WTC11 (cell line): Measurements from ENCODE around the gene ATM. TPM values are rescaled to one million over a fixed set of nuclear protein-coding genes. Genes with fewer than 3 reads are reported as not detected.
A peak's percentile ranks its signal among the peaks of the same experiment; 100 is the strongest.

ENCODE experiments used
- ATAC-seq: fragments of 200-7000 bp; cut with Tn5 transposase; 2 replicates; pipeline ENCODE4 v1.10.0; 2021; ENCODE audit warnings: mild to moderate bottlenecking, moderate library complexity
- CTCF ChIA-PET: fragments of 300-600 bp; sonication (Branson Sonifier 250); formaldehyde crosslinking; loops from one replicate; lab custom pipeline; 2021; ENCODE audit warnings: antibody characterized with exemption; lab: Charles Lee
- POLR2A ChIA-PET: fragments of 350-600 bp; sonication (Branson Sonifier 250); formaldehyde crosslinking; loops from one replicate; lab custom pipeline; 2021; ENCODE audit warnings: antibody characterized with exemption; lab: Charles Lee
- DNase-seq: peaks from one replicate; pipeline ENCODE4 v3.0.0; 2021; ENCODE audit warnings: low spot score
- H3K27ac Mint-ChIP-seq: 2 replicates; pipeline ENCODE4 v1.8.0; 2021; ENCODE audit warnings: mixed read lengths
- H3K27me3 Mint-ChIP-seq: 2 replicates; pipeline ENCODE4 v1.8.0; 2021; ENCODE audit warnings: low read depth, mild to moderate bottlenecking, moderate library complexity, mixed read lengths
- H3K36me3 Mint-ChIP-seq: 2 replicates; pipeline ENCODE4 v1.8.0; 2021; ENCODE audit warnings: mixed read lengths
- H3K4me1 Mint-ChIP-seq: 2 replicates; pipeline ENCODE4 v1.8.0; 2022; ENCODE audit warnings: mixed read lengths
- H3K4me3 Mint-ChIP-seq: 2 replicates; pipeline ENCODE4 v1.8.0; 2021; ENCODE audit warnings: mild to moderate bottlenecking, moderate library complexity, mixed read lengths
- H3K9me3 Mint-ChIP-seq: 2 replicates; pipeline ENCODE4 v1.8.0; 2021; ENCODE audit warnings: mixed read lengths
- AR ChIP-seq: fragments of 250-450 bp; sonication (Bioruptor Pico); IDR thresholded peaks from 2 replicates; pipeline ENCODE4 v1.9.0; 2021; ENCODE audit warnings: mild to moderate bottlenecking
- ATF6 ChIP-seq: sonication (generic); formaldehyde crosslinking; IDR thresholded peaks from 2 replicates; pipeline ENCODE4 v1.8.1; 2023; ENCODE audit warnings: mild to moderate bottlenecking, missing genetic modification reagents
- CREB1 ChIP-seq: sonication (generic); formaldehyde crosslinking; IDR thresholded peaks from 2 replicates; pipeline ENCODE4 v1.8.0; 2023; ENCODE audit warnings: mild to moderate bottlenecking, missing genetic modification reagents
- CREM ChIP-seq: sonication (generic); formaldehyde crosslinking; IDR thresholded peaks from 2 replicates; pipeline ENCODE4 v1.8.1; 2022; ENCODE audit warnings: mild to moderate bottlenecking, missing genetic modification reagents, moderate library complexity
- CTCF ChIP-seq: fragments of 200-600 bp; IDR thresholded peaks from 2 replicates; pipeline ENCODE4 v1.8.0; 2022; ENCODE audit warnings: antibody characterized with exemption
- FOXP1 ChIP-seq: sonication (generic); formaldehyde crosslinking; IDR thresholded peaks from 2 replicates; pipeline ENCODE4 v1.8.0; 2022; ENCODE audit warnings: missing genetic modification reagents, mild to moderate bottlenecking, moderate library complexity, borderline replicate concordance
- JAZF1 ChIP-seq: fragments of 250-450 bp; sonication (Bioruptor Pico); IDR thresholded peaks from 2 replicates; pipeline ENCODE4 v1.9.0; 2021; ENCODE audit warnings: moderate library complexity, mild to moderate bottlenecking, inconsistent platforms
- KAT7 ChIP-seq: sonication (generic); formaldehyde crosslinking; IDR thresholded peaks from 2 replicates; pipeline ENCODE4 v1.8.1; 2023; ENCODE audit warnings: missing genetic modification reagents, mild to moderate bottlenecking, borderline replicate concordance
- MLX ChIP-seq: sonication (generic); formaldehyde crosslinking; IDR thresholded peaks from 2 replicates; pipeline ENCODE4 v1.8.1; 2023; ENCODE audit warnings: mild to moderate bottlenecking, missing genetic modification reagents, moderate library complexity
- NFATC4 ChIP-seq: fragments of 250-450 bp; sonication (Bioruptor Pico); IDR thresholded peaks from 2 replicates; pipeline ENCODE4 v1.9.0; 2021; ENCODE audit warnings: mild to moderate bottlenecking
- NR2C2 ChIP-seq: sonication (generic); formaldehyde crosslinking; IDR thresholded peaks from 2 replicates; pipeline ENCODE4 v1.8.0; 2022; ENCODE audit warnings: mild to moderate bottlenecking, missing genetic modification reagents
- OVOL2 ChIP-seq: fragments of 250-450 bp; sonication (Bioruptor Pico); IDR thresholded peaks from 2 replicates; pipeline ENCODE4 v1.9.0; 2021; ENCODE audit warnings: mild to moderate bottlenecking, borderline replicate concordance
- RELA ChIP-seq: sonication (generic); formaldehyde crosslinking; IDR thresholded peaks from 2 replicates; pipeline ENCODE4 v1.8.1; 2022; ENCODE audit warnings: missing genetic modification reagents, mild to moderate bottlenecking, borderline replicate concordance
- SP1 ChIP-seq: sonication (generic); formaldehyde crosslinking; conservative IDR thresholded peaks from 2 replicates; pipeline ENCODE4 v1.8.1; 2022; ENCODE audit warnings: missing genetic modification reagents
- ZMAT4 ChIP-seq: fragments of 250-450 bp; sonication (Bioruptor Pico); IDR thresholded peaks from 2 replicates; pipeline ENCODE4 v1.9.0; 2021; ENCODE audit warnings: mild to moderate bottlenecking
- ZNF263 ChIP-seq: sonication (generic); formaldehyde crosslinking; IDR thresholded peaks from 2 replicates; pipeline ENCODE4 v1.8.1; 2022; ENCODE audit warnings: low read depth, mild to moderate bottlenecking, moderate library complexity, missing genetic modification reagents
- ZNF423 ChIP-seq: fragments of 250-450 bp; sonication (Bioruptor Pico); IDR thresholded peaks from 2 replicates; pipeline ENCODE4 v2.1.2; 2022; ENCODE audit warnings: mild to moderate bottlenecking, moderate library complexity
- total RNA-seq: library from RNA; stranded (reverse); gene quantifications from 3 replicates; pipeline ENCODE4 v1.2.3, GENCODE V29; 2021

Gene ATM
- total RNA-seq, 1 experiment from 2014 or later = 49.5 TPM

- ATAC-seq (no peak; the same call in 1 of the 2 replicates), DNase-seq (no peak)
- Mint-ChIP-seq H3K4me3 (no peak overlapping the region), H3K27ac (peak overlapping the region; percentile 66; the same call in 1 of the 2 replicates), H3K36me3 (peaks cover 37% of the 10 kb centered on the region), H3K27me3 (no peaks in the 10 kb centered on the region), H3K4me1 (peaks cover 24% of the 10 kb centered on the region), H3K9me3 (0 out of 2 replicates have a peak, but pooled peaks cover 2% of the 10 kb centered on the region)
- CTCF ChIA-PET = no interaction called here
- POLR2A ChIA-PET = no interaction called here
- TF ChIP-seq ZNF263 (CRISPR knock-in tag) (no peak), SP1 (CRISPR knock-in tag) (no peak), RELA (CRISPR knock-in tag) (no peak), ZMAT4 (no peak), NFATC4 (CRISPR knock-in tag) (no peak), ATF6 (CRISPR knock-in tag) (no peak), JAZF1 (CRISPR knock-in tag) (no peak), AR (CRISPR knock-in tag) (no peak)
Observed at GRCh38 chr11:108198833-108199232, 24.0 kb upstream of the ATM start.

- TF ChIP-seq ZNF263 (CRISPR knock-in tag) (no peak), CTCF (no peak), ZNF423 (no peak), MLX (CRISPR knock-in tag) (no peak), FOXP1 (CRISPR knock-in tag) (no peak), SP1 (CRISPR knock-in tag) (no peak), OVOL2 (no peak), KAT7 (no peak), CREB1 (CRISPR knock-in tag) (no peak), CREM (CRISPR knock-in tag) (no peak), NR2C2 (no peak)
- ChIA-PET POLR2A (no interaction called here), CTCF (no interaction called here)
- ATAC-seq (peak; percentile 60), DNase-seq (no peak)
- Mint-ChIP-seq H3K27ac (peak overlapping the region; percentile 80), H3K27me3 (no peaks in the 10 kb centered on the region), H3K4me3 (no peak overlapping the region), H3K4me1 (peaks cover 30% of the 10 kb centered on the region), H3K36me3 (peaks cover 42% of the 10 kb centered on the region), H3K9me3 (peaks cover 7% of the 10 kb centered on the region)
Observed at GRCh38 chr11:108199446-108200321, 23.2 kb upstream of the ATM start.
